8988T (cell line): ENCODE measurements around the gene IL17RC.
"Not testable (repeated sequence)": the region's sequence is repeated elsewhere in the genome, so short reads cannot be mapped to it uniquely, and the experiment has no call there.

Experiments
- DNase-seq: peaks from one replicate; pipeline ENCODE4 v3.0.0; 2011

IL17RC gene

DNA sequence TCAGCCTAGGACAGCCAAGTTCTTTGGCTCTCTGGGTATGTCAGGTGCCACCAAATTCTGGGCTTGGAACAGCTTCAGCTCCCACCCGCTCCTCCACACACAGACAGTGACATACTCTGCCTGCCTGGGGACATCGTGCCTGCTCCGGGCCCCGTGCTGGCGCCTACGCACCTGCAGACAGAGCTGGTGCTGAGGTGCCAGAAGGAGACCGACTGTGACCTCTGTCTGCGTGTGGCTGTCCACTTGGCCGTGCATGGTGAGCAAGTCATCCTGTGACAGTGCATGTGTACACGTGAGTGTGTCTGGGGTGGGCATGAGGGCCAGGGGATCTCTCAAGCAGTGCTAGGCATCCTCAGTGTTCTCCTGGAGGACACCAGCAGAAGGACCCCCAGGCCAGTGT, 922 bp downstream of the IL17RC start:
- DNase-seq: no peak

DNA sequence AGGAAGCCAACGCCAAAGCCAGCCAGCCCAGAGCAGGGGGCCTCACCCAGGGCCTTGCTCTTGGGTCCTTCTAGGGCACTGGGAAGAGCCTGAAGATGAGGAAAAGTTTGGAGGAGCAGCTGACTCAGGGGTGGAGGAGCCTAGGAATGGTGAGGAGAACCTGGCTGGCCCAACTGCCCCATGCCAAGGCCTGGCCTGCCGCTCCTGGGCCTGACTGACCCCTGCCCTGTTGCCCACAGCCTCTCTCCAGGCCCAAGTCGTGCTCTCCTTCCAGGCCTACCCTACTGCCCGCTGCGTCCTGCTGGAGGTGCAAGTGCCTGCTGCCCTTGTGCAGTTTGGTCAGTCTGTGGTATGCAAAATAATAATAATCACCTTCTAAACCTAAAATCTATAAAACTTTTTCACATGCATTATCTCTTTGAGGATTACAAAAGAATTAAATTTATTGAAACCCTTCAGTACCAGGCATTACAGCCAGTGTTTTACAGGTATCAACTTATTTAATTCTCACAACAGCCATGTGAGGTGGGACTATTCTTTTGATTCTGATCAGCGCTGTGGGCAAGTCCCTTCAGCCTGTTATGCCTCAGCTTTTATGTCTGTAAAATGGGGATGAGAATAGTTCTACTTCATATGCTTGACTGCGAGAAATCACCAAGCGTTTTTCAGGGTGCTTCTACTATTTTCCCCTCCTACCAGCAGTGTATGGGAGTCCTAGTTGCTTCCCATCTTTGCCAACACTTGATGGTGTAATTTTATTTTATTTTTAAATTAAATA, 1.6 kb downstream of the IL17RC start:
- DNase-seq: no peak

DNA sequence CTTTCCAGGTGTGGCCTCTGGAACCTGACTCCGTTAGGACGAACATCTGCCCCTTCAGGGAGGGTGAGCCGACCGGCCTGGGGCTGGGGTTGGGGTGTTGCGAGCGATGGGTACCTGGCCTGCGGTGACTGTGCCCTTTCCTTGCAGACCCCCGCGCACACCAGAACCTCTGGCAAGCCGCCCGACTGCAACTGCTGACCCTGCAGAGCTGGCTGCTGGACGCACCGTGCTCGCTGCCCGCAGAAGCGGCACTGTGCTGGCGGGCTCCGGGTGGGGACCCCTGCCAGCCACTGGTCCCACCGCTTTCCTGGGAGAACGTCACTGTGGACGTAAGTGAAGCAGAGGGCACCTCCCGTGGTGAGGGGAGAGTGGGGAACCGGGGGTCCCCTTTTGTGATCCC, 11.3 kb downstream of the IL17RC start:
- DNase-seq: no peak

DNA sequence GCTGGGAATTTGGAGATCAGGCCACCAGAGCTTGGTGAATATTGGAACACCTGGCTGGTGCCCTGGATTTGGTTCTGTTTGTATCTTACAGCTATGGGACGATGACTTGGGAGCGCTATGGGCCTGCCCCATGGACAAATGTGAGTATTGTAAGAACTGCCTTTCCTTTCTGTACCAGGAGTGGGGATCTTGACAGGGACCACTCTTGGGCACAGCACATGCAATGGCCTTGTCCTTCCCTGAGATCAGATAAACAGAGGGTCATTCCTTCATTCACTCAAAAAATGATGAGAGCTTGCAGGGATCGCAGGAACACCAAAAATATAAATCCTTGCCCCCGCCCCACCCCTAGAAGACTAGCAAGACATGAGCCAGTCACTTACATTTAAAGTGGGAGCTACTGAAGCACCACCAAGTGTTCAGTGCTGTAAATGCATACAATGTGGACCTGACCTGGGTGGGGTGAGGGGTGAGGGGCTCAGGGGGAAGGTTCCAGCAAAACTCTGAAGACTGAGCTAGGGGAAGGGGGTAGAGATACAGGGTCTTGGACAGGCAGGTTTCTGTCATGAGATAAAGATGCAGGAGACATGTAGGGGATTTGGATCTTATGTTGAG, 14.0 kb downstream of the IL17RC start:
- no peak for DNase-seq

DNA sequence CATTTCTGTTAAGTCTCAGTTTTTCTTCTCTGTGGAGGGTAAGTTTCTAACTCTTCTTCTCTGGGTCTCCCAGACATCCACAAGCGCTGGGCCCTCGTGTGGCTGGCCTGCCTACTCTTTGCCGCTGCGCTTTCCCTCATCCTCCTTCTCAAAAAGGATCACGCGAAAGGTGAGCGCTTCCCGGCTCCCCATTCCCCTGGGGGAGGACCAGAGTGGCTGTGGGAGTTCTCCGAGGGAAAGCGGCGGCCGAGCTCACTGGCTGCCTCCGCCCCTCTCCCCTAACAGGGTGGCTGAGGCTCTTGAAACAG, 15.6 kb downstream of the IL17RC start:
- DNase-seq: no peak

DNA sequence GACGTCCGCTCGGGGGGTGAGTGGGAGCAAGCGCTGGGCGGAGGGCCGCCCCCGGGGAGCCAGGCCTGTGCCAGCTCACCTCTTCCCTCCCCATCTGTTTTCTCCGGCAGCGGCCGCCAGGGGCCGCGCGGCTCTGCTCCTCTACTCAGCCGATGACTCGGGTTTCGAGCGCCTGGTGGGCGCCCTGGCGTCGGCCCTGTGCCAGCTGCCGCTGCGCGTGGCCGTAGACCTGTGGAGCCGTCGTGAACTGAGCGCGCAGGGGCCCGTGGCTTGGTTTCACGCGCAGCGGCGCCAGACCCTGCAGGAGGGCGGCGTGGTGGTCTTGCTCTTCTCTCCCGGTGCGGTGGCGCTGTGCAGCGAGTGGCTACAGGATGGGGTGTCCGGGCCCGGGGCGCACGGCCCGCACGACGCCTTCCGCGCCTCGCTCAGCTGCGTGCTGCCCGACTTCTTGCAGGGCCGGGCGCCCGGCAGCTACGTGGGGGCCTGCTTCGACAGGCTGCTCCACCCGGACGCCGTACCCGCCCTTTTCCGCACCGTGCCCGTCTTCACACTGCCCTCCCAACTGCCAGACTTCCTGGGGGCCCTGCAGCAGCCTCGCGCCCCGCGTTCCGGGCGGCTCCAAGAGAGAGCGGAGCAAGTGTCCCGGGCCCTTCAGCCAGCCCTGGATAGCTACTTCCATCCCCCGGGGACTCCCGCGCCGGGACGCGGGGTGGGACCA, 16.1 kb downstream of the IL17RC start:
- peak; percentile 79 for DNase-seq

DNA sequence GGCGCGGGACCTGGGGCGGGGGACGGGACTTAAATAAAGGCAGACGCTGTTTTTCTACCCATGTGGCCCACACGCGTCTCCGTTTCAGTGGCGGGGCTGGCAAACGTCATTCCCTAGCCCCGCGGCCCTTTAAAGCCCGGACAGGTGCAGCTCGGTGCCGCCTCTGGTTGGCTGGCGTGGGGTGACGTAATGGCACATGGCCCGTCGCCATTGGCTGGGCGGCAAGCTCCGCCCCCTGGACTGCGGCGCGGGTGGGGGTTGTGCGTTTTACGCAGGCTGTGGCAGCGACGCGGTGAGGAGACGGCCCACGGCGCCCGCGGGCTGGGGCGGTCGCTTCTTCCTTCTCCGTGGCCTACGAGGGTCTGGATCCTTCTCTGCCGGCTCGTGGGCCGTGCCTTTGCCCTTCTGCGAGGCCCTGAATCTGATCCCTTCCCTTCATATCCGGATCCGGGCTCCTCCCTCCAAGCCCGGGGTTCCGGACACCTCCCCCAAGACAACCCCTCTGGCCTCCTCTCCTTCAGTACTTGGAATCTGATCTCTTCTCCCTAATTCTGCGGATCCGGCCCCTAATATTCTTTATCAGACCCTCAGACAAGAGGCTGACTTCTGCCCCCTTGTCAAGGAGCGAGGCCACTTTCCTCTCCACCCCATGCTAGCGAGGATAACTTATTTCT, 16.8 kb downstream of the IL17RC start, which contains the start of gene CRELD1:
CRELD1 (plus strand) TSS at position 274 of the 674 bp plus-strand sequence. CDS start 605 bp downstream, outside the sequence.
- DNase-seq: peak; percentile 76

DNA sequence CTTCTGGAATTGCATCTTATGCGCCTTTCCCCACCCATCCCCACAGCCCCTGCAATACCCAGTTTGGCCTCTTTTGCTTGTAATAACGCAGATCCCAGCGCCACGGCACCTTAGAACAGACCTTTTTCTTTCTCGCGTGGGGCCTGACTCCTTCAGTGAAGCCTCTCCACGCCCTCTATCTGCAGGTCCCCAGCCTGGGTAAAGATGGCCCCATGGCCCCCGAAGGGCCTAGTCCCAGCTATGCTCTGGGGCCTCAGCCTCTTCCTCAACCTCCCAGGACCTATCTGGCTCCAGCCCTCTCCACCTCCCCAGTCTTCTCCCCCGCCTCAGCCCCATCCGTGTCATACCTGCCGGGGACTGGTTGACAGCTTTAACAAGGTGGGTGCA, 17.3 kb downstream of the IL17RC start:
- no peak for DNase-seq

DNA sequence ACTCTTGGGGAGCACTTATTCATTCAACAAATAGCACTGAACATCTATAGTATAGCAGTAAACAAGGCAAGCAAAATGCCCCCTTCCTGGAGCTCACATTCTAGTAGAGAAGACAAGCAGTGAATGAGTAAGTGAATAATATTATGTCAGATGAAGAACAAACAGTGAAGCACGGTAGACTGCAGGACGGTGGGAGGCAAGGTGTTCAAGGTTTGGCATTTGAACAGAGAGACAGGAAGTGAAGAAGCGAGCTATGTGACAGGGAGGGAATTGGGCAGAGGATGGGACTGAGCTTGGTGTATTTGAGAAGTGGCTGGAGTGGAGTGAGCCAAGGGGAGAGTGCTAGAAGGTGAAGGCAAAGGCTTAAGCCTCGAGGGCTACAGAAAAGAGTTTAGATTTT, 18.1 kb downstream of the IL17RC start:
- no peak for DNase-seq

DNA sequence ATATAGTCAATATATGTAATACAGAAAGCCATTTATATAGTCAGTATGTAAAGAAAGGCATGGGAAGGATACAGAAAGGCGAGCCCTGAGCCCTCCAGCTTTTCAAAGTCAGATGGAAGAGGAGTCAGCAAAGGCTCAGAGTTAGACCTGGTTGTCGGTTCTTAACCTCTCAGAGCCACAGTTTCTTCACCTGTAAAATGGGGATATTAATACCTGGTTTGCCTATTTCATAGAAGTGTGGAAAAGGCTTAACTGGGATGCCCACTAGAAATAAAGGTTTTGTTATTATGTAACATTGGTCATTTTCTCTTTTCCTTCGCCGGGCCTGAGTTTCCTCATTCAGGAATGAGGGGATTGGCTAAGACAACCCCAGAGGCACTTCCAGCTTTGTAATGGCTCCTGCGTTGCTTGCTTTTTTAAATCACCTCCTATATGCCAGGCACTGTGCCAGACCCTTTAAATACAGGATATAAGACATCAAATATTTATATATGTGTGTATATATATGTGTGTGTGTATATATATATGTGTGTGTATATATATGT, 19.1 kb downstream of the IL17RC start:
- DNase-seq: no peak

DNA sequence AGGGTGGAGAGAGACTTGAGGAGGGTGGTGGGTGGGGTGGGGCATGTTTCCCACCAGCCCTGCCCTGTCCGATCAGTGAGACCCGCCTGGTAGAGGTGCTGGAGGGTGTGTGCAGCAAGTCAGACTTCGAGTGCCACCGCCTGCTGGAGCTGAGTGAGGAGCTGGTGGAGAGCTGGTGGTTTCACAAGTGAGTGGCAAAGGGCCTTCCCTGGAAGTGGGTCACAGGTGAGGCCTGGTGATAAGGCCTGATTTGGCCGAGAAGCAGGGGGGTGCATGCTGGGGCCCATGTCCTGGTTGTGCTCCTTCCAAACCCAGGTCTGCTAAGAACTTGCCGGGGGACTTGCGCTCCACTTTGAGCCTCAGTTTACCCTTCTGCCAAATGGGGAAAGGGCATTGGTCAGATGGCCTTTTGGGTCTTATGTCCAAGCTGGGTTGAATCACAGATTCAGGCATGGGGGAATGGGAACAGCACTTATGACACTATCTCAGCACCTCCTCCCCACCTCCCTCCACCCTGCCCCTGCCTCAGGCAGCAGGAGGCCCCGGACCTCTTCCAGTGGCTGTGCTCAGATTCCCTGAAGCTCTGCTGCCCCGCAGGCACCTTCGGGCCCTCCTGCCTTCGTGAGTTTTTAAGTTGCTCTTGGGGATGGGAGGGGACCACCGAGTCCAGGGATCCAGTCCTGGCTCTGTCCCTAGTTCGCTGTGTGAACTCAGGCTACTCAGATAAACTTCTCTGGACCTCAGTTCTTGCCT, 20.8 kb downstream of the IL17RC start:
- DNase-seq: no peak

DNA sequence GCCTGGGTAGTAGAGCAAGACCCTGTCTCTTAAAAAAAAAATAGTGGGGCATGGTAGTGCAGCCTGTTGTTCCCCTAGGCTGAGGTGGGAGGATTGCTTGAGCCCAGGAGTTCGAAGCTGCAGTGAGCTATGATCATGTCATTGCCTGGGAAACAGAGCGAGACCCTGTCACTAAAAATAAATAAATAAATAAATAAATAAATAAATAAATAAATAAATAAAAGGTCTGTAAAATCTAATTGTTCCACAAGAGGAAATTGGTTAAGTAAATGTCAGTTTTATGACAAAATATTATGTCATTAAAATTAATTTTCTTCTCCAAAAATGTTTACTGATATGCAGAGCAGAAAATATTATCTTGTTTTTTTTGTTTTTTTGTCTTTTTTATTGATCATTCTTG, 22.1 kb downstream of the IL17RC start:
- DNase-seq: no peak

DNA sequence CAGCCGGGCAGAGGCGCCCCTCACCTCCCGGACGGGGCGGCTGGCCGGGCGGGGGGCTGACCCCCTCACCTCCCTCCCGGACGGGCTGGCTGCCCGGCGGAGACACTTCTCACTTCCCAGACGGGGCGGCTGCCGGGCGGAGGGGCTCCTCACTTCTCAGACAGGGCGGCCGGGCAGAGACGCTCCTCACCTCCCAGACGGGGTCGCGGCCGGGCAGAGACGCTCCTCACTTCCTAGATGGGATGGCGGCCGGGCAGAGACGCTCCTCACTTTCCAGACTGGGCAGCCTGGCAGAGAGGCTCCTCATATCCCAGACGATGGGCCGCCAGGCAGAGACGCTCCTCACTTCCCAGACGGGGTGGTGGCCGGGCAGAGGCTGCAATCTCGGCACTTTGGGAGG, 23.0 kb downstream of the IL17RC start:
- DNase-seq: not testable (repeated sequence)

DNA sequence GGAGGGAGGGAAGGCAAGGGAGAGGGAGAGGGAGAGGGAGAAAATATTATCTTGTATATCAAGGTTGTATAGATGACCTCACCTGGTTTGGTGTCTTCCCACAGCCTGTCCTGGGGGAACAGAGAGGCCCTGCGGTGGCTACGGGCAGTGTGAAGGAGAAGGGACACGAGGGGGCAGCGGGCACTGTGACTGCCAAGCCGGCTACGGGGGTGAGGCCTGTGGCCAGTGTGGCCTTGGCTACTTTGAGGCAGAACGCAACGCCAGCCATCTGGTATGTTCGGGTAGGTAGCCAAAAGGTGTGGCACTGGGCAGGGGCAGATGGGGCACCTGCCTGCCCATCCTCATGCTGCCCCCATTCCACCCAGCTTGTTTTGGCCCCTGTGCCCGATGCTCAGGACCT, 23.8 kb downstream of the IL17RC start:
- no peak for DNase-seq

DNA sequence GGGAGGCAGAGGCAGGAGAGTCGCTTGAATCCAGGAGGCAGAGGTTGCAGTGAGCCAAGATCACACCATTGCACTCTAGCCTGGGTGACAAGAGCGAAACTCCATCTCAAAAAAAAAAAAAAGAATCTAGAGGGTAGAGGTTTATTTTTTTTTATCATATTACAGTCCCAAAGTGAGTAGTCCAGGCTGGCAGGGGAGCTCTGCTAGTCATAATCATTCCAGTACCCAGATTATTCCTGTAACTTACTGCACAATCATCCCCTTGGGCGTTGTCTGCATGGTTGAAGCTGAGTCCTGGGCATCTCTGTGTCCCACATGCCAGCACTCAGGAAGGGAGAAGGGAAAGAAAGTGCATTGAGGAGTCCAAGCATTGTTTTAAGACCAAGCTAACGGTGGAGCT, 25.3 kb downstream of the IL17RC start:
- no peak for DNase-seq

DNA sequence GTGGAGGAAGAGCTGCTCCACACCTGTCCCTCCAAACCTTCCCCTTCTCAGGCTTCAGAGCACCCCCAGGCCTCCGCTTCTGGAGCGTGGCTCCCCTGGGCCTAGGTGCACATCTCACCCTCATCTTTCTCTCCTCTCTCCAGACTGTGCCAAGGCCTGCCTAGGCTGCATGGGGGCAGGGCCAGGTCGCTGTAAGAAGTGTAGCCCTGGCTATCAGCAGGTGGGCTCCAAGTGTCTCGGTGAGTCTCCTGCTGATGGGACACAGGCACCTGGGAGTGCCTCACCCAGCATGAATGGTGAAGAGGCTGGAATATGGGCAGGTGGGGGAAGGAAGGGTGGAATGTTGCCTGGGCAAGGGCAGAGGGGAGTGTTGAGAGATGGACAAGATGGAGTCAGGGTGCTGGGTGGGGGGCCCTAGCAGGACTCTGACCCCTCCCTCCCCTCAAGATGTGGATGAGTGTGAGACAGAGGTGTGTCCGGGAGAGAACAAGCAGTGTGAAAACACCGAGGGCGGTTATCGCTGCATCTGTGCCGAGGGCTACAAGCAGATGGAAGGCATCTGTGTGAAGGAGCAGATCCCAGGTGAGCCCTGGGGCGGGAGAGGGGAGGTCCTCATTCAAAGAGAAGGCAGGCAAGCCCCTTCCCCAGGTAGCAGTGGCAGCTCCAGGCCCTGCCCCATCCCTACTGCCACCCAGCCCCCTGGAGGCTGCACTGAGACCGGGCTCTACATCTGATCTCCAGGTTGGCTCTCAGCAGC, 26.2 kb downstream of the IL17RC start:
- no peak for DNase-seq

DNA sequence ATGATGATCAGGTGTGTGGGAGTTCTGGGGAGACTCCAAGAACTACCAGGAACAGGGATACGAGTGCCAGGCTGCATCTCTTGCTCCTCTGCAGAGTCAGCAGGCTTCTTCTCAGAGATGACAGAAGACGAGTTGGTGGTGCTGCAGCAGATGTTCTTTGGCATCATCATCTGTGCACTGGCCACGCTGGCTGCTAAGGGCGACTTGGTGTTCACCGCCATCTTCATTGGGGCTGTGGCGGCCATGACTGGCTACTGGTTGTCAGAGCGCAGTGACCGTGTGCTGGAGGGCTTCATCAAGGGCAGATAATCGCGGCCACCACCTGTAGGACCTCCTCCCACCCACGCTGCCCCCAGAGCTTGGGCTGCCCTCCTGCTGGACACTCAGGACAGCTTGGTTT, 27.4 kb downstream of the IL17RC start:
- DNase-seq: no peak

DNA sequence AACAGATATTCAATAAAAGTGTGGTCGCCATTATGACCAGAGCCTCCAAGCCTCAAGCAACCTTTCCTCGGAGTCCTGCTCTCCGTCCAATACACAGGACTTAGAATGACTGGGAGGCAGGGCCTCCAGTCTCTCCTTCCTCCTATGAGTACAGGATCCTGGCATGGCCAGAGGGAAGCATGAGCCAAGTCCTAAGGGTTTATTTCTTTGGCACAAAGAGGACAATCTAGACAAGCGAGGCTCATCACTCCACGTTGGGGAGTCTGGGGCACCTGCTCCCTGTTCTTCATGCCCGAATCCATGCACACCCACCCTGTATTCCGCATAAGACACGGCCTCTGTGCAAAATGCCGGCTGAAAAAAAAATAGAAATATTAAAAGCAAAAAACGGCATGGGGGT, 28.5 kb downstream of the IL17RC start:
- DNase-seq: no peak

DNA sequence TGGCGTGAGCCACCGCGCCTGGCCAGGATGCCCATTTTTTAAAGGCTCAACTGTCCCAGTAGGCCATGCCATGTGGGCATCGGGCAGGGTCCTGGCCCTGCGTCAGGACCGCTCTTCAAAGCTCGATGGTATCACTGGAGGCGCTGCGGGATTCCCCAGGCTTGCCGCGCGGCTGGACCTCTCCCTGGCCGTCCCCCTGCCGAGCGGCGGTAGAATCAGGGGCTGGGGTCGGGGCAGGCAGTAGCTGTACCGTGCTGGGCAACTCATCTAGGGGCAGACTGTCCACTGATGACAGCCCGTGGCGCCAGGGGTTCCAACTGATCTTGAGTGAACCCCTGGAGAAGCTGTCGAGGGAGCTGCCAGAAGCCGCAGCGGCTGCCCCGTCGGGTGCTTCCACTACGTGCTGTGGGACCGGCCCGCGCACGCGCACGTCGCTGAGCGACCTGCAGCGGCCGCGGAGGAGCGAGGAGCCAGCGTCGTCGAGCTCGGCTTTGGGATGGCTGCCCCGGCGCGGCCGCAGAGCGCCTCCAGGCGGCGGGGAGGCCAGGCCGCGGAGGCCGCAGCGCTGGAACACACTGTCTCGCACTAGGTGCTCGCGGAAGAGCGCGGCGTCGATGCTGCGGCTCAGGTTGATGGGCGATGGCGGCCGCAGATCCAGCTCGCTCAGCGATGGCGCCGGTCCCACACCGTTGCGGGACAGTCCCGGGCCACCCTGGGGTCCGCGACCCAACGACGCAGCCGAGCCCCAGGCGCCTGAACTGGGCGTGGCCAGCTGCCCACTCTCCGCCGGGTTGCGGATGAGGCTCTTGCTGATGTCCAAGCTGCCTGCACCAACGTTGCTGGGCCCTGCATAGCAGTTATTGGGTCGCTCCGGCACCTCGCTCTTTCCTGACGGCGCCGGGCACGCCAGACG, 29.5 kb downstream of the IL17RC start:
- peak; percentile 95 for DNase-seq
